HL-60/S4 treated with phorbol 12-myristate 13-acetate at 8.2 ng/mL for 4 days and 3 days (cell line): ENCODE results near the gene FGF22.
"Not testable (repeated sequence)": the region's sequence is repeated elsewhere in the genome, so short reads cannot be mapped to it uniquely, and the experiment has no call there.

Experiments
- in situ Hi-C: fragments of 300-500 bp; cut with MboI; formaldehyde crosslinking; loops from 2 replicates; pipeline ENCODE4 v1.15.0; 2022; ENCODE audit warnings: low sequenced_read_pairs

FGF22 gene

DNA sequence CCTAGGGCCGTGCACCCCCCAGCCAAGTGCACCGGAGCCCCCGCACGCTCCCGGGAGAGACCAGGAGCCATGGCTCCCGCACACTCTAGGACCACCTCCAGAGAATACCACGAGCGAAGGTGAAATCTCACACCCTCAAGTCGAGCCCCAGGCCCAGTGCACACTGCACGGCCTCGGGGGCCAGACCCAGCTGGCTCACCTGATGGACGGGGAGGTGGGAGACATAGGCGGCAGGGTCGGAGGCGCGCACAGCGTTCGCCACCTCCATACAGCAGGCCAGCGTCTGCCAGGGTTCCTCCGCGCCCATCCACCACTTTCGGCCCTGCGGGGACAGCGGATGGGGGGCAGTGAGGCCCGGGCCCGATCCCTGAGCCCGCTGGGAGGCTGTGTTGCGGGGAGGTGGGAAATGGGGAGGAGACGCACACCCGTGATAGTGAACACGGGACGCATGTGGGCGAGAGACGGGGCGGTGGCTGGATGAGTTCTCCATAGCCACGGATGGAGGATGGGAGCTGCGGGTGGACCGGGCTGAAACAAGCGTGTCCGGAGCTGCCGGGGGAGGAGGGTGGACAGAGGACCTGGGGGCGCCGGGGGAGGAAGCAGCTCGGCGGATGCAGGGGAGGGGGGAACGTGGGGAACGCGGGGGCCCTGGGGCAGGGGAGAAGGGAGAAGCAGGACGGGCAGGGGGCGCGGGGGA lies 19.4 kb upstream of the FGF22 start:
- in situ Hi-C loops, result no loop called here

DNA sequence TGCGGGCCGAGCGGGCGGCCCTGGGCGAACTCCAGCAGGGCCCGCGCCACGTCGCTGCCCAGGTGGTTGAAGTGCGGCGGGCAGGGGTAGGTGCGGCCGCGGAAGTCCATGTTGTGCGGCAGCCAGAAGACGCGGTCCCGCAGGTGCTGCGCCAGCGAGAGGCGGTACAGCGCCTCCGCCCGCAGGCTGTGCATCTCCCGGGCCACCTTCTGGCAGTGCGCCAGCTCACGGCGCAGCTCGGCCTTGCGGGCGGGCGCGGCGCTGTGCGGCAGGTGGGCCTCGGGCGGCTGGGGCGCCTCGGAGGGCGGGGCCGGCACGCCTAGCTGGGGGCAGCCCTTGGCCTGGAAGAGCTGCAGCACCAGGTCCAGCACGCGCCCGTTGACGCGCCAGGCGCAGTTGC lies 18.5 kb upstream of the FGF22 start:
- in situ Hi-C loops, result not testable (repeated sequence)

DNA sequence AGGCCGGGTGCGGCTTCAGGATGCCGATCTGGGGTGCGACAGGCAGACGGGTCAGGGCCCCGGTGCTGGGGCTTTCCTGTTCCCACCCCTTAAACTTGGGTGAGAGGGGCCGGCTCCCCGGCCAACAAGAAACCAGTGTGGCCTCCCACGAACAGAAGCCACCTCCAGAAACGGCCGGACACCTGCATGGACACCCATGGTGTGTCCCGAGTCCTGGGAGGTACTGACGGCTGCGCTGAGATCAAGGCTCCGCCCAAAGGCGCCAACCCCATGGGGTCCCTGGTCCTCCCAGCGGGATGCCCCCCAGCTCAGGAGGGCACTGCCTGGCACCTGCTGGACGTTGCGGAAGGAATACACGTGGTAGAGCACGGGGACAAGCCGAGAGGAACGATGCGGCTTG lies 17.9 kb upstream of the FGF22 start:
- in situ Hi-C loops, result no loop called here

DNA sequence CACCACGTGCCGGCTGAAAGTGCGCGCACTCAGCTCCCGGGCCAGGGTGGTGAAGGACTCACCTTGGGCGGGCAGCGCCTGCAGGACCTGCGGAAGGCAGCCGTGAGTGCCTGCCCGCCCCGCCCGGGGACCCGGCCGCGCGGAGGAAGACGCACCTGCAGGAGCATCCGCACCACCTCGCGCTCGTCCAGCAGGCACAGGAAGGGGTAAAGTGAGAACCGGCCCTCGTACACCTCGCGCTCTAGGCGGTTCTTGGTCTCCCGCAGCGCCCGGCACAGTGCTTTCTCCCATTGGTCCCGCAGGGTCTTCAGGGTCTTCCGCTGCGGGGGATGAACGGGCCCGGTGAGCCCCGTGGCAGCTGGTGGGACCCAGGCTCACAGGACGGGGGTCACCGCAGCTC lies 17.0 kb upstream of the FGF22 start:
- in situ Hi-C loops, result no loop called here

DNA sequence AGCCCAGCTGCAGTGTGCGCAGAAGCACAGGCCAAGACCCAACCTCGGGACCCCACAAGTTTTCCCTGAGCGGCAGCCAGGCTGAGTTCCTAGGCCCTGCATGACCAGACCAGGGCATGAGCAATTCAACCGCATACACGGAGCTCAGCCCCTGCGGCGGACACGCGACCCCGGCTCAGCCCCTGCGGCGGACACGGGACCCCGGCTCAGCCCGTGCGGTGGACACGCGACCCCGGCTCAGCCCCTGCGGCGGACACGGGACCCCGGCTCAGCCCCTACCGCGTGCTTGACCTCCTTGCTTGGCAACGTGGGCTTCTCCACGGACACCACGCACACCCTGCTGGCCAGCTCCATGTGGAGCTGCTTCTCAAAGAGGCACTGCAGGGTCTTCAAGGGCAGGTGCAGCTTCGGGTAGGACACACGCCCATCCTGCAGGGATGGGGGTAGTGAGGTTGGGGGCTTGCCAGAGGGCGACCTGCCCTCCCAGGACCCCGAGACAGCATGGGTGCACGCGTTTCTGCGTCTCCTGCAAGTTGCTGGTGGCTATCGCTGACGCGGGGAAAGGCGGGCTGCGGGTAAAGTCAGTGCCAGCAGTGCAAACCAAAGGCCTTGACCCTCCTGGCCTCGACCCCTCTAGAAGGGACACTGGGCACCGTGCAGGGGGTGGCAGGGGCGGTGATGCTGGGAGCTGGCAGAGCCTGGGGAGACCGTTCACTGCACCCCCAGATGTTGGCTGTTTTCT lies 16.3 kb upstream of the FGF22 start:
- in situ Hi-C loops, result no loop called here

DNA sequence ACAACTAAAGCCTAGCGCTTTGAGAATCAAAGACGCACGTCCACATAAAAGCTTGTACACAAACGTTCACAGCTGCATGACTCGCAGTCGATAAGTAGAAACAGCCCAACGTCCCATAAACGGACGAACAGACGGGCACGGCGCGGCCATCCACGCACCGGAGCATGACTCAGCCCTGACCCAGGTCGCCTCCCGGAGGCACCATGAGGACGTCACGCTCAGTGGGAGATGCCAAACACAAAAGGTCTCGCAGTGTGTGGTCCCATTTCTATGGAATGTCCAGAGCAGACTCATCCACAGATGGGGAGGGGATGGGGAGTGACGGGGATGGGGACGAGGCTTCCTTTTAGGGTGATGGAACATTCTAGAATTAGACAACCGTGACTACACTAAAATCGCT lies 15.7 kb upstream of the FGF22 start:
- in situ Hi-C loops, result no loop called here

DNA sequence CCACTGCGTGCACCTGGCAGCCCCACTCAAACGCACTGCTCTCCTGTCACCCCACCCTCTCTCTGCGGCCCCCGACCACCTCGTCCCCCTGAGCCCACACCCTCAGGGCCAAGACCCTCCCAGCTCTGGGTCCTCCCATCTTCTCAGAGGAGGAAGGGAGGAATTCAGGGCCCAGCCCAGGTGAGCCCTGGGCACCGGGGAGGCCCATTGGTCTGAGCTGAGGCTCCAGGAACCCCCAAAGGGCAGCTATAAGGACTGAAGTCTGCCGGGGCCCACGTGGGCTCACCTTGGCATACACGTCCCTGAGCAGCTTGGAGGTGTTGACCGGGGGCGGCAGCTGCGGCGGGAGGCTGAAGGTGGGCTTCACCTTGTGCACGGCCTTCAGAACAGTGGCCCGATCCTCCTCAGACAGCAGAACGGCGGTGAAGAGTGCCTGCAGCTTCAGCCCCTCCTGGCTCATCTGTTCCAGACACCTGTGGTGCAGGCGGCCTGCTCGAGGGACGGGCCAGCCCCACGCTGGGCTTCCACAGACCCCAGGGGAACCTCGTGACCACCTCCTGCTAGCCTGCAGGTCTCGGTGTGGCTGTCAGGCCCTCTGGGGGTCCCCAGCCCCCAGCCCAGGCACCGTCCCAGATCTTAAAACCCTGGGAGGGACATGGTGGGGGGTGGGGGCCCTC lies 15.1 kb upstream of the FGF22 start:
- in situ Hi-C loops, result no loop called here

DNA sequence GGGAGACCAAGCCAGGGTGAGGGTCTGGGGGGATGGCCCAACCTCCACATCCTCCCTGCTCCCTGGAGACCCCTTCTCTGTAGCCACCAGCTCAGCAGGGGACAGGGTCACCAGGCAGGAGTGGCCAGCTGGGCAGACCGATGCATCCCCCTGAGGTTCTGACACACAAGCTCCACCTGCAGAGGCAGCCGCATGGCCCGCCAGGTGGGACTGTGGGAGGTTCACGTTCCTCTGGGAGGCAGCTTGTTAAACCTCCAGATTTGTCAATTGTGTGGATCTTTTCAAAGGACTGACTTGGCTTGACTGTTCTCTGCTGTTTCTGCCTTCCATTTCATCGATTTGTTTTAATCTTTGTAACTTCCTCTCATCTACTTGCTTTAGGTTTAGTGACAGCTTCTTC lies 14.4 kb upstream of the FGF22 start:
- in situ Hi-C loops, result no loop called here

DNA sequence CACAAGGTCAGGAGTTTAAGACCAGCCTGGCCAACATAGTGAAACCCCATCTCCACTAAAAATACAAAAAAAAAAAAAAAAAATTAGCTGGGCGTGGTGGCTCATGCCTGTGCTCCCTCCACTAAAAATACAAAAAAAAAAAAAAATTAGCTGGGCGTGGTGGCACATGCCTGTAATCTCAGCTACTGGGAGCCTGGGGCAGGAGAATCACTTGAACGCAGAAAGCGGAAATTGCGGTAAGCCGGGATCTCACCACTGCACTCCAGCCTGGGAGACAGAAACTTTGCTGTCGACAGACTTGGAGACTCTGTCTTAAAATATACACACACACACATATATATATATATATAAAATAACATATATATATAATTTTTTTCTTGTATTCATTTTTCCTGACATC lies 13.1 kb upstream of the FGF22 start:
- in situ Hi-C loops, result not testable (repeated sequence)

DNA sequence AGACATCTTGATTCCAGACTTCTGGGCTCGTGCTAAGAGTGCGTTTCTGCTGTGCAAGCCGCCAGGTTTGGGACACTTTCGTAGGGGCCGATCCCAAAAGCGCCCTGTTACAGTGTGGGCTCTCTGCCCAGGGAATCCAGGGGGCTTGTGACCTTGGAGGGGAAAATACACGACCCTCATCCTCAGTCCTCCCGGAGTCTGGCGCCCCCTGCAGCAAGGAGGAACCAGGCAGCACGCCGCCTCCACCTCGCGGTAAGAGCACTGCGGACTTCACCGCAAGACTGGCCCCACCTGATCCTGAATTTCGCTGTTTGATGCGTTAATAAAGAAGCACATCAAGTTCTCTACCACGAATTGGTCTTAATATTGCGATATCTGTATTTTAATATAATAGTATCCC lies 11.5 kb upstream of the FGF22 start:
- in situ Hi-C loops, result no loop called here

DNA sequence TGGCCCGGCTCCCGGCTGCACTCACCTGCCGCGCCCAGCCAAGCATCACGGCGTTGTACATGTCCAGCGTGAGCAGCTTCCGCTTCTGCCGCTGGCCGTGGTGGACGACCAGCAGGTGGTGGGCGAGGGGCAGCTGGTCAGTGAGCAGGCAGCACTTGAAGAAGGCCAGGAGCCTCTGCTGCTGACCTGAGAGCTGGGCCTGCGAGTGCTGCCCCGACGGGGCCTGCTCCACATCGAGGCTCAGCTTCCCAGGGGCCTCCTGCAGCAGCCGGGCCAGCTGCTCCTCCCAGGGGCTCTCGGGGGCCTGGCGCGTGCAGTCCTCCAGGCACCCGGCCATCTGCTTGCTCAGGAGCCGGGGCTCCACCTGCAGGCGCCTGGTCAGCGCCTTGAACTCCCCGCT lies 10.2 kb upstream of the FGF22 start:
- in situ Hi-C loops, result not testable (repeated sequence)

DNA sequence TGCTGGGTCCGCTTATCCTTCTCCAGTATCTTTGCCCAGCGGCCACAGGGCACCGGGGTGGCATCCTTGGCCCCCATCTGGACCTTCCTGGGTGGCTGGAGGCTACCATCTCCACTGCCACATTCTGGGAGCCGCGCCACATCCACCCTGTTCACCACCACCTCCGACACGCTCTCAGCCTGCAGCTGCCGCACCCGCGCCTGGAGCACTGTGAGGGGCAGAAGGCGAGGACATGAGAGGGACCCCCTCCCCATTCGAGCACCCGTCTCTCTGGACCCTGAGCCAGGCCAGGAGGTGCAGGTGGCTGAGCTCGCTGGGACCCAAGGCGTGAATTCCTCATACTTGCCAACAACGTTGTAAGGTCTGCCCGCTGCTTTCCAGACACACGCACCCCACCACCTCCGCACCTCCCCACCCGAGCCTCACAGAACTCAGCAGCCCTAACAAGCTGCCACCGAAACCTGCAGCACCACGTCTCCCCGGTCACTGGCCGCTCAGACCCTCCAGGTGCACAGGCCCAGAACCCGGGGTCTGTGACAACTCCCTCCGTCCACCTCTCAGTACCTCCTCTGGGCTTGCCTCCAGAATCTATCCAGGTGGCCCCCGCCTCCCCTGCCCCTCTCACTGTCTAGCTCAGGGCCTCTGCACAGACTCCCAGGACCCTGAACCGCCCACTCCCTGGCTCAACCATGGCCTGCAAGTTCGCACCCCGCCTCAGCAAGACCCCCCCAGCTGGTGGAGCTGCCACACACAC lies 9.5 kb upstream of the FGF22 start:
- in situ Hi-C loops, result no loop called here

DNA sequence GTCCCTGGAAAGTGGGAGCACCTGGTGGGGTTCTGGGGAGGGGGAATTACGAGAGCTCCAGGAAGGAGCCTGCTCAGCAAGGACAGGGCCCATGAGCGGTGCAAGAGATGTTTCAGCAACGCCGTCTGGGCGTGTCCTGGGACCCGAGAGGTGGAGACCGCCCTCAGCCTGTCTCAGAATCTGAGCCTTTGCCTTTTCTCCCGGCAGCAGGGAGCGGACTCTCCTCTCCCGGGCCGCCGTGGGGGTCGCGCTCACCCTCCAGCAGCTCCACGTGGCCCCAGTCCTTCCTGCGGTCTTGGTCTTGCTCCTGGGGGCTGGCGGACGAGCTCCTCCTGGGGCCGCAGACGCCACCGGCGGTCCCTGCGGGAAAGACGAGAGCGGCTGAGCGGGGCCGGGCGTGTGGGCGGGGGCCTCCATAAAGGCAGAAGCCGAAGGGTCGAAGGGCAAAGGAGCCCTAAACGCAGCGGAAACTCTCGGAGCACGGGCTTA lies 7.1 kb upstream of the FGF22 start:
- in situ Hi-C loops, result no loop called here

DNA sequence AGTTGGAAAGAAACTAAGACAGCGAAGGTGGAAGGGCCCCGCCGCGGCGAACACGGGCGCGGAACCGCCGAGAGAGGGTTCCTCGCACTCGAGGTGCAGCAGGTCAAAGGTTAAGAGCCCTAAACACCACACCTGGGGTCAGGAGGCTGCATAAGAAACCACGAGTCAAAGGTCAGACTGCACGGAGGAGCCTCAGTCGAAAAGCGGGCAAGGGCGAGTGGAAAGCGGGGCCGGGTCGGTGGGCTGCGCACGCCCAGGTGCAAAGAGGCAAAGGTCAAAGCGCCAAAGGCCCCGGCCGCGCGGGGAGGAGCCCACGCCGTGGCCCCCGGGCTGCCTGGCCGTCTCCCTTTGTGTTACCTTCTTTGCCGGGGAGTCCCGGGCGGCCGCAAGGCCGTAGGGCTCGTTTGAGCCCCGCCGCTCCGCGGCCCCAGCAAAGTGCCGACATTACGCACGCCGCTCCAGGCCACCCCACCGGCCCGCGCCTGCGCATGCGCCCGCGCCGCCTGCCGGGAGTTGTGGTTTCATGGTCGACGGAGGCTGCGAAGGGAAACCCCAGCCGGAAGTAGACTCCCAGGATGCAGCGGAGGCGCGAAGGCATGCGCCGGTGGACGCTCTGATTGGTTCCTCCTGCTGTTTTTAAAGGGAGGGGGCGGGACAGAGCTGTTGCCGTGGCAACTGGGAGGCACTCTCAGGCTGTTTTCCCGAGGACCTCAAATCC lies 6.5 kb upstream of the FGF22 start, which contains the start of gene POLRMT:
Gene POLRMT, minus strand, starts transcription at position 470 of the 718 bp plus-strand sequence. Its CDS starts 25 bp downstream, at position 445.
- in situ Hi-C loops, result no loop called here

DNA sequence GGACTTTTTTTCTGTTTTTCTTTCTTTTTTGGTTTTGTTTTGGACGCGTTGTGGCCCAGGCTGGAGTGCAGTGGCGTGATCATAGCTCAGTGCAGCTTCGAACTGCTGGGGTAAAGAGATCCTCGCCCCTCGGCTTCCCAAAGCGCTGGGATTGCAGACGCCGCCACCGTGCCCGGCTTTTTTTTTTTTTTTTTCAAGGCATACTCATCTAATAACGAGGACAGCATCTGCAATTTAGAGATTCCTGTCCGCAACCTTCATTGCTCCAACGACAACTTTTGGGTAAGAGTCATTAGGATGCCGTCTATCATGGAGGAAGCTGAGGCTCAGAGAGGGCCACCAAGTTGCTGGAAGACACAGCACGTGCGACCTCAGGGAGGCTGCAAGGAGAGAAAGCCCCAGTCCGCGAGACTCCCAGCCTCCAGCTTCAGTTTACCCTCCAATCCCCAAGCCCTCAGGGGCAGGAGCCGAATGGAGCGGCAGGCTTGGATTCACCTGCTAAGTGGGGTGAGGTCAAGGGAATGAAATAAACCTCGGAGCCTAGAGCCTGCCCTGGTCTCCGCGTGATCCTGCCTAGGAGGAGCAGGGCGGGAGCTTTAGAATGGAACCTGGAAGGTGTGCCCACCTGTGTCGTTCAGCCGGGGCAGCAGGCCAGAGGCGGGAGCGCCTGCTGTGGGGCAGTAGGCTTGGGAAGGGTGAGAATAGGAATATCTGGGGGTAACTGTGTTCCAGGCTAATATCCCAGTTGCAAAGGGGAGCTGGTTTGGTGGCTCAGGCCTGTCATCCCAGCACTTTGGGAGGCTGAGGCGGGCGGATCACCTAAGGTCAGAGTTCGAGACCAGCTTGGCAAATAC lies 5.7 kb upstream of the FGF22 start:
- in situ Hi-C loops, result no loop called here

DNA sequence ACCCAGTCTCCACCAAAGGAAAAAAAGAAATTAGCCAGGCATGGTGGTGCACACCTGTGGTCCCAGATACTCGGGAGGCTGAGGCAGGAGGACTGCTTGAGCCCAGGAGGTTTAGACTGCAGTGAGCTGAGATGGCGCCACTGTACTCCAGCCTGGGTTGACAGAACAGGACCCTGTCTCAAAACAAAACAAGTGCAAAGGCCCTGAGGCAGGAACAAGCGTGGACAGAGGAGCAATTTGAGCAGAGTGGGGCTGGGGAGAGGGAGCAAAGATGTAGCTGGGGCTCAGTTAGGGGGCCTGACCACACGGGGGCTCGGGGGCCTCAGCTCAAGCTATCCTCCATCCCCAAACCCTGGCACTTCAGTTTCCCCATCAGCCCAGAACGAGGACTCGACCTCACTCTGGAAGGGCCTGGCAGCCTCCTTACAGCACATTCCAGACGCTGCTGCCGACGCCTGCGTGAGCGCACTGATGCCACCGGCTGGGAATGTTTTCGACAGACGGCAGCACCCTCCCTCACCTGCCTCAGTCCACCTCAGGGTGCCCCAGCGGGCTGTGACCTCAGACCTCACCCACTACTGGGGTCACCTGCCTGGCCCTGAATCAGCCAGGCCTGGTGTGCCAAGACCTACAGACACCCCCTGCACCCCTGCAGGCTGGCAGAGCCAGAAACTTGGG lies 4.6 kb upstream of the FGF22 start:
- in situ Hi-C loops, result no loop called here

DNA sequence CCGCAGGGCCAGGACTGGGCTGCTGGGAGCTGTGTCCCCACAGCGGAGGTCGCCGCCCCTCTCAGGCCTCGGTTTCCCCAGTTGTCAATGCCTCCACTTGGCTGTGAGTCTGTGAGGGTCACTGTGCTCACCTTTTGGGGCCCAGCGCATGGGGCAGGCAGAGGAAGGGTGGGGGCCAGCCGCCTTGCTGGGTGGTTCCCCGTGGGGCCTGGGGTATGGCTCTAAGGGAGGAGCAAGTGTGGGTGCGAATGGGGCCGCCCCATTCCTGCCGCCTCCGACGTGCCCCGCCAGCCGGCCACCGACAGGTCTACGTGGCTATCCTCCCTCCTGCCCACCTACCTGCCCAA lies 800 bp upstream of the FGF22 start:
- in situ Hi-C loops, result no loop called here

DNA sequence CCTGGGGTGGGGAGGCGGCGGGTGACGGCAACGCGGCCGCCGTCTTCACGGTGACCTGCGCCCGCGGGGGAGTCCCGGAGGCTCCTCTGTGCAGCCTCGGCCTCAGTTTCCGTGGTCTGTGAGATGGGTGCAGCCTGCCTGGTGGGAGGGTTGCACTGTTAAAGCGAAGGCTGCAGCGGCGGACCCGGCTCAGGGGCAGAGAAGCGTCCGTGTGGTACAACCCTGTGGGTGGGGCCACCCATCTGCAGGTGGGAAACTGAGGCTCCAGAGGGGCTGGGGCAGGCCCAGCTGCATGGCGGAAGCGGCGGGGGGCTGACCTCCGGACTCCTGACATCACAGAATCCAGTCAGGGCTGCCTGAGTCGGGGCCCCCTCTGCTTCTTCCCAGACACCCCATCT lies 481 bp downstream of the FGF22 start:
- in situ Hi-C loops, result no loop called here

DNA sequence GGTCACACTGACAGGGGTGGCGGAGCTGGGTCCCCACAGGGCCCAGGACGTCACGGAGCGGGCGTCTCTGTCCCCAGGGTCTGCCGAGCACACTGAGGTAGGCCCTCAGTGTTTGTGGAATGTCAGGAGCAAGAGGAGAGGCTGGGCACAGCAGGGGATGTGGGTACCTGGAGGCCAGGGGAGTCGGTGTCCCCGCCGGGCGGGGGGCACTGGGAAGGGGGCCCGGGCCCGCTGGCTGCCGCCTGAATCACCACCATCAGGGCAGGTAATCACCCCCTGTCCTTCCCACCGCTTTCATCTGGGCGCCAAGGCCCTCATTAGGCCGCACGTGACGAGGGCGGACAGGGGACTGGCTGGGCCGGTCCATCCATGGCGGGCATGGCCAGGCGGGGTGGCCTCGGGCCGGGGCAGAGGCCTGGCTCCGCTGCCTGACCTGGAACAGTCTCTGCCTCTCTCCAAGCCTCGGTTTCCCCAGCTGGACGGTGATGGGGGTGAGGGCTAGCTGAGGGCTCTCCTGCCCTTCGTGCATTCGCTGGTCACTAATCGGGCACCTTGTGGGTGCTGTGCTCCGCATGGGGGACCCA lies 1.0 kb downstream of the FGF22 start:
- in situ Hi-C loops, result no loop called here
